ENCODE measurements around the gene TEX44.
"Not testable (repeated sequence)": the region's sequence is repeated elsewhere in the genome, so short reads cannot be mapped to it uniquely, and the experiment has no call there.

TEX44 gene

GRCh38 chr2:231554327-231554726 lies 38.3 kb upstream of the TEX44 start:
- POLR2A ChIA-PET: no interaction called here
- no peaks in the 10 kb centered on the region for H3K4me1 ChIP-seq (ENCODE audit: control insufficient read depth, insufficient read depth, low read length)
- no peak overlapping the region for H3K27ac ChIP-seq (ENCODE audit: extremely low read depth, low read depth, low read length)
- no peaks in the 10 kb centered on the region for H3K36me3 ChIP-seq (ENCODE audit: control insufficient read depth in 2 of 2, insufficient read depth in 1 of 2, low read length in 2 of 2)
- CTCF ChIA-PET: no interaction called here
- TF ChIP-seq ZNF18 (tag by site-specific recombination; IDR thresholded peaks at IDR 0.05) (no peak), ZNF37A (tag by site-specific recombination; IDR thresholded peaks at IDR 0.05) (no peak), ZNF274 (IDR thresholded peaks at IDR 0.05; ENCODE audit: low read length) (no peak), ZNF274 (tag by site-specific recombination; IDR thresholded peaks at IDR 0.05; ENCODE audit: borderline replicate concordance) (no peak), ZNF362 (tag by site-specific recombination; IDR thresholded peaks at IDR 0.05) (no peak), ZNF548 (tag by site-specific recombination; IDR thresholded peaks at IDR 0.05) (no peak), PRDM10 (tag by site-specific recombination; IDR thresholded peaks at IDR 0.05) (no peak), SP2 (tag by site-specific recombination; IDR thresholded peaks at IDR 0.05) (no peak), KLF7 (tag by site-specific recombination; IDR thresholded peaks at IDR 0.05; ENCODE audit: borderline replicate concordance) (no peak), ZFHX2 (tag by site-specific recombination; conservative IDR thresholded peaks at IDR 0.05) (no peak), ZNF624 (tag by site-specific recombination; IDR thresholded peaks at IDR 0.05) (no peak), ZBTB7A (tag by site-specific recombination; IDR thresholded peaks at IDR 0.05; ENCODE audit: low read depth) (no peak), ZNF701 (tag by site-specific recombination; IDR thresholded peaks at IDR 0.05) (no peak), ZNF626 (tag by site-specific recombination; IDR thresholded peaks at IDR 0.05) (no peak), ZNF529 (tag by site-specific recombination; IDR thresholded peaks at IDR 0.05; ENCODE audit: insufficient replicate concordance) (no peak), KLF8 (tag by site-specific recombination; IDR thresholded peaks at IDR 0.05) (no peak), ZNF600 (tag by site-specific recombination; IDR thresholded peaks at IDR 0.05) (no peak)
- H3K9me3 ChIP-seq (ENCODE audit: control insufficient read depth, insufficient read depth, low read depth, low read length): no peaks in the 10 kb centered on the region
- H3K4me3 ChIP-seq (ENCODE audit: low read depth, low read length): no peak overlapping the region

GRCh38 chr2:231554748-231555545 lies 37.7 kb upstream of the TEX44 start:
- H3K27ac ChIP-seq (ENCODE audit: extremely low read depth, low read depth, low read length): no peak overlapping the region
- H3K4me3 ChIP-seq (ENCODE audit: low read depth, low read length): no peak overlapping the region
- no peaks in the 10 kb centered on the region for H3K36me3 ChIP-seq (ENCODE audit: control insufficient read depth in 2 of 2, insufficient read depth in 1 of 2, low read length in 2 of 2)
- CTCF ChIA-PET: interaction anchor here (0.5 to 0.6 kb wide), 3 partner anchors 8 to 334 kb away, joined by 3 read pairs; no protein-coding TSS in a partner anchor
- no peaks in the 10 kb centered on the region for H3K9me3 ChIP-seq (ENCODE audit: control insufficient read depth, insufficient read depth, low read depth, low read length)
- POLR2A ChIA-PET: interaction anchor here (0.6 kb wide), 1 partner anchor 129 kb away, joined by 3 read pairs; no protein-coding TSS in a partner anchor
- no peak for TF ChIP-seq ZNF529 (tag by site-specific recombination; IDR thresholded peaks at IDR 0.05; ENCODE audit: insufficient replicate concordance)
- peak; percentile 48; the same call in 1 of the 2 replicates for TF ChIP-seq EGR2 (tag by site-specific recombination; IDR thresholded peaks at IDR 0.05; ENCODE audit: low read depth)
- TF ChIP-seq ZFHX2 (tag by site-specific recombination; conservative IDR thresholded peaks at IDR 0.05): peak; percentile 61
- H3K4me1 ChIP-seq (ENCODE audit: control insufficient read depth, insufficient read depth, low read length): no peaks in the 10 kb centered on the region

GRCh38 chr2:231556496-231556895 lies 36.2 kb upstream of the TEX44 start:
- H3K4me3 ChIP-seq (ENCODE audit: low read depth, low read length); POLR2A ChIA-PET; H3K36me3 ChIP-seq (ENCODE audit: control insufficient read depth in 2 of 2, insufficient read depth in 1 of 2, low read length in 2 of 2); H3K27ac ChIP-seq (ENCODE audit: extremely low read depth, low read depth, low read length); H3K4me1 ChIP-seq (ENCODE audit: control insufficient read depth, insufficient read depth, low read length); H3K9me3 ChIP-seq (ENCODE audit: control insufficient read depth, insufficient read depth, low read depth, low read length): not testable (repeated sequence)
- CTCF ChIA-PET: interaction anchor here (0.7 to 2.0 kb wide), 4 partner anchors 11 to 209 kb away, joined by 3 to 10 read pairs (median 4); no protein-coding TSS in a partner anchor
